MM.1S (cell line): Measurements from ENCODE around the gene NRG2.

Experiments used
- DNase-seq: peaks from one replicate; pipeline ENCODE4 v3.0.0-alpha.2; 2015
- H2AFZ ChIP-seq: fragments of 300-600 bp; sonication (generic); 2 replicates; pipeline ENCODE4 v1.6.0; 2016; ENCODE audit warnings: antibody characterized with exemption, low read length
- H3F3A ChIP-seq: fragments of 300-600 bp; sonication (generic); 2 replicates; pipeline ENCODE4 v1.6.1; 2016; ENCODE audit warnings: mild to moderate bottlenecking, antibody characterized with exemption, low read length, moderate library complexity, mixed read lengths; ENCODE audit not compliant: insufficient read depth
- H3K27ac ChIP-seq: fragments of 300-600 bp; sonication (generic); 2 replicates; pipeline ENCODE4 v1.5.1; 2016; ENCODE audit warnings: mild to moderate bottlenecking, low read length
- H3K27me3 ChIP-seq: fragments of 300-600 bp; sonication (generic); replicated peaks from 2 replicates; pipeline ENCODE4 v1.6.0; 2016; ENCODE audit warnings: low read length; ENCODE audit not compliant: insufficient read depth
- H3K36me3 ChIP-seq: fragments of 300-600 bp; sonication (generic); replicated peaks from 2 replicates; pipeline ENCODE4 v1.6.1; 2016; ENCODE audit warnings: mild to moderate bottlenecking, low read length, mixed read lengths; ENCODE audit not compliant: insufficient read depth
- H3K4me1 ChIP-seq: fragments of 300-600 bp; sonication (generic); 2 replicates; pipeline ENCODE4 v1.6.1; 2016; ENCODE audit warnings: low read length, mixed read lengths
- H3K4me2 ChIP-seq: fragments of 300-600 bp; sonication (generic); 2 replicates; pipeline ENCODE4 v1.6.0; 2016; ENCODE audit warnings: low read depth, low read length
- H3K4me3 ChIP-seq: fragments of 300-600 bp; sonication (generic); 2 replicates; pipeline ENCODE4 v1.5.1; 2016; ENCODE audit warnings: low read length, mixed read lengths
- H3K79me2 ChIP-seq: fragments of 300-600 bp; sonication (generic); 2 replicates; pipeline ENCODE4 v1.6.1; 2016; ENCODE audit warnings: mixed run types, low read length, mixed read lengths
- H3K9ac ChIP-seq: fragments of 300-600 bp; sonication (generic); 2 replicates; pipeline ENCODE4 v1.6.1; 2016; ENCODE audit warnings: low read length, mixed read lengths
- H3K9me2 ChIP-seq: fragments of 300-600 bp; sonication (generic); replicated peaks from 2 replicates; pipeline ENCODE4 v1.6.1; 2016; ENCODE audit warnings: mild to moderate bottlenecking, low read length, mixed read lengths; ENCODE audit not compliant: insufficient read depth
- H3K9me3 ChIP-seq: fragments of 300-600 bp; sonication (generic); replicated peaks from 2 replicates; pipeline ENCODE4 v1.6.1; 2016; ENCODE audit warnings: mild to moderate bottlenecking, low read length, mixed read lengths; ENCODE audit not compliant: insufficient read depth
- H4K20me1 ChIP-seq: fragments of 300-600 bp; sonication (generic); 2 replicates; pipeline ENCODE4 v1.6.1; 2016; ENCODE audit warnings: mild to moderate bottlenecking, low read length, moderate library complexity, mixed read lengths; ENCODE audit not compliant: insufficient read depth
- EZH2 ChIP-seq: fragments of 300-600 bp; sonication (generic); optimal IDR thresholded peaks from 2 replicates; pipeline ENCODE3; 2017; ENCODE audit warnings: low read depth, mild to moderate bottlenecking, antibody characterized with exemption, low read length, mixed read lengths
- EZH2phosphoT487 ChIP-seq: fragments of 300-600 bp; sonication (generic); IDR thresholded peaks from 2 replicates; pipeline ENCODE4 v1.6.1; 2018; ENCODE audit warnings: antibody characterized with exemption, low read length
- TF ChIP-seq, protein P1 (sequence below): fragments of 300-600 bp; sonication (generic); IDR thresholded peaks from 2 replicates; pipeline ENCODE4 v1.5.1; 2016; ENCODE audit warnings: antibody characterized with exemption, low read length, mixed read lengths

The NRG2 gene

DNA sequence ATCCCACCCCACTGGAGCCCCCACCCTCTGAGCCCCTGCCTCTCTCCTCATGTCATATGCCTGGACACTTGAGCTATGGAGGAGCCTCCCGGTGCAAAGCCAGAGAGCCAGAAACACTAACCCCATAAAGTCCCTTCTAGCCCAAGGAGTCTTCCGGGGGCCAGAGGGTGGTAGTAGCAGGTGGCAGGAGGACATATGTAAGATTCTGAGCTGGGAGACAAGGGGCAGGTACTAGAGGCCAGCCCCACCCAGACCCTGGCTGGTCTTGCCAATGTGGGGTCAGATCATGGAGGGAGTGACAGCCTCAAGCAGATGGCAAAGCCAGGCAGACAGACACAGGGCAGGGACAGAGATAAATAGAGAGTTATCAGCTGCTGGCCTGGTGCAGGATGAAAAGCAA, 184.1 kb downstream of the NRG2 start:
- Histone ChIP-seq H4K20me1 (no peaks in the 10 kb centered on the region), H3K9me3 (no peaks in the 10 kb centered on the region), H3K9ac (no peak overlapping the region), H3K27ac (no peak overlapping the region), H3K36me3 (no peaks in the 10 kb centered on the region), H2AFZ (no peak overlapping the region), H3K9me2 (no peaks in the 10 kb centered on the region), H3K79me2 (no peaks in the 10 kb centered on the region), H3K4me3 (no peak overlapping the region), H3K27me3 (no peaks in the 10 kb centered on the region), H3K4me1 (0 out of 2 replicates have a peak, but pooled peaks cover 4% of the 10 kb centered on the region), H3F3A (no peaks in the 10 kb centered on the region), H3K4me2 (no peak overlapping the region)
- DNase-seq, result no peak
- TF ChIP-seq, protein P1, sequence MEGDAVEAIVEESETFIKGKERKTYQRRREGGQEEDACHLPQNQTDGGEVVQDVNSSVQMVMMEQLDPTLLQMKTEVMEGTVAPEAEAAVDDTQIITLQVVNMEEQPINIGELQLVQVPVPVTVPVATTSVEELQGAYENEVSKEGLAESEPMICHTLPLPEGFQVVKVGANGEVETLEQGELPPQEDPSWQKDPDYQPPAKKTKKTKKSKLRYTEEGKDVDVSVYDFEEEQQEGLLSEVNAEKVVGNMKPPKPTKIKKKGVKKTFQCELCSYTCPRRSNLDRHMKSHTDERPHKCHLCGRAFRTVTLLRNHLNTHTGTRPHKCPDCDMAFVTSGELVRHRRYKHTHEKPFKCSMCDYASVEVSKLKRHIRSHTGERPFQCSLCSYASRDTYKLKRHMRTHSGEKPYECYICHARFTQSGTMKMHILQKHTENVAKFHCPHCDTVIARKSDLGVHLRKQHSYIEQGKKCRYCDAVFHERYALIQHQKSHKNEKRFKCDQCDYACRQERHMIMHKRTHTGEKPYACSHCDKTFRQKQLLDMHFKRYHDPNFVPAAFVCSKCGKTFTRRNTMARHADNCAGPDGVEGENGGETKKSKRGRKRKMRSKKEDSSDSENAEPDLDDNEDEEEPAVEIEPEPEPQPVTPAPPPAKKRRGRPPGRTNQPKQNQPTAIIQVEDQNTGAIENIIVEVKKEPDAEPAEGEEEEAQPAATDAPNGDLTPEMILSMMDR, result no peak
- no peak for TF ChIP-seq EZH2phosphoT487

DNA sequence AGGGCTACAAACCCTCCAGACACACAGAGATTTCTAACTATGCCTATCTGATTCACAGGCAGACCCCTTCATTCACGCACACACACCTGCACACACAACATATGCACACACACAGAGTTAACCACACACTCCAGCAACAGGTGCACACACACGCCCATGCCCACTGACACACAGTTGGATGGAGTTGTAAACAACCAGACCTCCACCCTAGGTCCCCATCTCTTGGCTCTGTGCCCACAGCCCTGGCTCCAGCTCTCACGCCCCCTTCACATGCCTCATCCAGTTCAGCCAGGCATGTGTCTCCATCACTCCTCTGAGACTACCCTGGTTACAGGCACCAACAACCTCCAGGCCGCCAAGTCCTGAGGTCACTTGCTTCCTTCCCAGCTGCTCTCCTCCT, 186.4 kb downstream of the NRG2 start:
- Histone ChIP-seq H2AFZ (no peak overlapping the region), H3K79me2 (no peaks in the 10 kb centered on the region), H3K4me3 (no peak overlapping the region), H3K36me3 (no peaks in the 10 kb centered on the region), H3K9me3 (no peaks in the 10 kb centered on the region), H3K27me3 (no peaks in the 10 kb centered on the region), H3K4me1 (no peaks in the 10 kb centered on the region), H4K20me1 (no peaks in the 10 kb centered on the region), H3F3A (no peaks in the 10 kb centered on the region), H3K27ac (no peak overlapping the region), H3K9me2 (no peaks in the 10 kb centered on the region), H3K9ac (no peak overlapping the region), H3K4me2 (no peak overlapping the region)
- TF ChIP-seq EZH2 (no peak), EZH2phosphoT487 (no peak)
- TF ChIP-seq, protein P1, result no peak
- no peak for DNase-seq

DNA sequence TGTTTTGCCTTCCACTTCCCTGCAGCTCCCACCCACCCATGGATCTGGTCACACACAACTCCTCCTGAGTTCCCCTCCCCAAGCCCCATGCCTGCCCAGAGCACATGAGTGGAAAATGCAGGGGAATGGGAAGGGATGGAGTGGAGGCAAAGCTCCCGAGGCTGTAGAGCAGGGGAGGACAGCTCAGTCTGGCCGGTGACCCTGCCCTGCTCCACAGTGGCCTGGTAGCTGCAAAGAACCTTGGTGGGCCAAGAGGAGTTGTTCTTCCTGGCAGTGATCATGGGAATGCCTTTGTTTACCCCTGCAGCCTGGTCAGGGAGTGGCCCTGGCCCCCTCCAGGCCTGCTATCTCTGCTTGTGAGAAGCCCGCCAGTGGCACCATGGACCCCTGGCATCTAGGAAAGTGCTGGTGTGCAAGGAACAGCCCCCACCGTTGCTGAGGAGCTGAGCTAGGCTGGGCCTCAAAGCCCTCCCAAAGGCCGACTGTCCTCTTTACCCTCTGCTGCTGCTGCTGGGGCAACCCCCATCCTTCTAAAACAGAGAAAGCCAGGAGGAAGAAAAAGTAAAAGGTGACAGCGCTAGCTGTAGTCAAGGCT, 187.1 kb downstream of the NRG2 start:
- no peak overlapping the region for H3K9ac ChIP-seq
- no peaks in the 10 kb centered on the region for H3F3A ChIP-seq
- H3K27me3 ChIP-seq, result no peaks in the 10 kb centered on the region
- H3K4me2 ChIP-seq, result no peak overlapping the region
- TF ChIP-seq EZH2phosphoT487 (no peak), EZH2 (no peak)
- TF ChIP-seq, protein P1, result no peak
- no peak for DNase-seq
- no peaks in the 10 kb centered on the region for H3K9me2 ChIP-seq
- no peaks in the 10 kb centered on the region for H3K4me1 ChIP-seq
- no peaks in the 10 kb centered on the region for H4K20me1 ChIP-seq
- no peak overlapping the region for H3K4me3 ChIP-seq
- no peak overlapping the region for H3K27ac ChIP-seq
- no peaks in the 10 kb centered on the region for H3K79me2 ChIP-seq
- H3K9me3 ChIP-seq, result no peaks in the 10 kb centered on the region
- no peaks in the 10 kb centered on the region for H3K36me3 ChIP-seq
- H2AFZ ChIP-seq, result no peak overlapping the region
